ENCODE measurements around the gene LY6G6C. TPM values are rescaled to one million over a fixed set of nuclear protein-coding genes. Genes with fewer than 3 reads are reported as not detected.

LY6G6C gene
- total and polyA plus RNA-seq, 2 of the 13 experiments (the other 11 are each of a cell fraction or from before 2014, with no cell fraction given): 0.15 TPM; not detected in 1

DNA sequence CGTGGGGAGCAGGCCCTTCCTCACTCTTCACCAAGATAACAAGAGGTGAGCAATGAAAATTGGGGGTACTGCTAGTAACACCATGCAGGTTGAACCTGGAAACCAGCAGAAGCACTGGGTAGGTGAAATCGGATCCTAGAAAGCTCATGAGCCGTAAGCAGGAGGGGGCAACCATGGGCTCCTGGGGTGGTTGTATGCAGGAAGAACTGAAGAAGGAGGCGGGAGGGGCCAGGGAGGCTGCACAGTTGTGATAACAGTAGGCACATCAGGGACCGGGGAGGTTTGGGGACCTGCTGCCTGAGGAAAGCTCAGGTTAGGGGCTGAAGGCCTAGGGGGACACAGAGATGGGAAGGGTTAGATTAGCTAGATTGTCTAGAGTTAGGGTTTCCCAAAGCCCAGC lies 35.1 kb downstream of the LY6G6C start (continued):
- TF ChIP-seq, protein P1, sequence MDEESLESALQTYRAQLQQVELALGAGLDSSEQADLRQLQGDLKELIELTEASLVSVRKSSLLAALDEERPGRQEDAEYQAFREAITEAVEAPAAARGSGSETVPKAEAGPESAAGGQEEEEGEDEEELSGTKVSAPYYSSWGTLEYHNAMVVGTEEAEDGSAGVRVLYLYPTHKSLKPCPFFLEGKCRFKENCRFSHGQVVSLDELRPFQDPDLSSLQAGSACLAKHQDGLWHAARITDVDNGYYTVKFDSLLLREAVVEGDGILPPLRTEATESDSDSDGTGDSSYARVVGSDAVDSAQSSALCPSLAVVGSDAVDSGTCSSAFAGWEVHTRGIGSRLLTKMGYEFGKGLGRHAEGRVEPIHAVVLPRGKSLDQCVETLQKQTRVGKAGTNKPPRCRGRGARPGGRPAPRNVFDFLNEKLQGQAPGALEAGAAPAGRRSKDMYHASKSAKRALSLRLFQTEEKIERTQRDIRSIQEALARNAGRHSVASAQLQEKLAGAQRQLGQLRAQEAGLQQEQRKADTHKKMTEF (CRISPR knock-in tag; IDR thresholded peaks at IDR 0.05): no peak
- TF ChIP-seq CCAR2 (optimal IDR thresholded peaks at IDR 0.05; ENCODE audit: low read depth, low read length) (no peak), HMGXB4 (CRISPR knock-in tag; IDR thresholded peaks at IDR 0.05; ENCODE audit: borderline replicate concordance in 1 of 2, low read depth in 1 of 2) (no peak), ZNF350 (CRISPR knock-in tag; IDR thresholded peaks at IDR 0.05; ENCODE audit: borderline replicate concordance, low read depth) (no peak), SMAD1 (CRISPR knock-in tag; IDR thresholded peaks at IDR 0.05; ENCODE audit: borderline replicate concordance, low read depth) (no peak), ISL2 (CRISPR knock-in tag; IDR thresholded peaks at IDR 0.05) (no peak), ZNF614 (CRISPR knock-in tag; IDR thresholded peaks at IDR 0.05; ENCODE audit: borderline replicate concordance) (no peak), SP1 (IDR thresholded peaks at IDR 0.05) (no peak), SP1 (CRISPR knock-in tag; IDR thresholded peaks at IDR 0.05) (no peak), SMAD3 (CRISPR knock-in tag; IDR thresholded peaks at IDR 0.05) (no peak), HDAC2 (CRISPR knock-in tag; IDR thresholded peaks at IDR 0.05) (no peak), NBN (conservative IDR thresholded peaks at IDR 0.05) (no peak)

Measured in HepG2 (cell line).